DMS 273 treated with DMSO at 0.1 percent for 48 hours (cell line): ENCODE measurements around the gene TRAP1.
"Not testable (repeated sequence)": the region's sequence is repeated elsewhere in the genome, so short reads cannot be mapped to it uniquely, and the experiment has no call there.

Experiments
- DNase-seq: peaks from one replicate; lab custom pipeline; 2025; lab: John Stamatoyannopoulos, UW

TRAP1 gene

DNA sequence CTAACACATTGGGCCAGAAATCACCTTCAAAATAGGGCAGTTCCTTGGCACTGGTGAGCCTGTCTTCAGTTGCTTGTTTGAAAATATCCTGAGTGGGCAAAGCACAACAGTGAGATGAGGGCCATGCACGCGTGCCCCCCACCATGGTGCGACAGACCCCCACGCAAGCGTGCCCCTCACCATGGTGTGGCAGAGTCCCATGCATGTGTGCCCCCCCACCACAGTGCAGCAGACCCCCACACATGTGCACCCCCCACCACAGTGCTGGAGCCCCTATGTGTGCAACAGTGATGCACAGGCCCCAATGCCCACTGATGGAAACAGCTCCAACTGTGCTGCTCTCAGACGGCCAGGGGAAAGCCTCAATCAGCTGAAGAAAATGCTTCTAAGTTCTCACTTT, 18.8 kb upstream of the TRAP1 start:
- no peak for DNase-seq

DNA sequence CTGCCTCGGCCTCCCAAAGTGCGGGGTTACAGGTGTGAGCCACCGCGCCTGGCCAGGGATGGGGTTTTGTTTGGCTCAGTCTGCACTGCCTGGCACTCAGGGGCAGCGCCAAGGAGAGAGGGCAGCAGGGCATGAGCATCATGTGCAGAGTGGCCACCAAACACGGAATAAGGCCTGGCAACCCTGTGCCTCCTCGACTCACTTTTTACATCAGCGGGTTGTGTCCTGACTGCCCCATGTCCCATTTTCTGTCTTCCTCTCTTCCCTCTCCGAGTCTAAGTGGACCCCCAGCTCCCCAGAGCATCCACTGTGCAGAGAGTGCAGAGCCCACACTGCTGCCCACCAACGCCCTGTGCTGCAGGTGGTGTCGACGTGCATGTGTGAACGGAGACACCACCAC, 18.2 kb upstream of the TRAP1 start:
- no peak for DNase-seq

DNA sequence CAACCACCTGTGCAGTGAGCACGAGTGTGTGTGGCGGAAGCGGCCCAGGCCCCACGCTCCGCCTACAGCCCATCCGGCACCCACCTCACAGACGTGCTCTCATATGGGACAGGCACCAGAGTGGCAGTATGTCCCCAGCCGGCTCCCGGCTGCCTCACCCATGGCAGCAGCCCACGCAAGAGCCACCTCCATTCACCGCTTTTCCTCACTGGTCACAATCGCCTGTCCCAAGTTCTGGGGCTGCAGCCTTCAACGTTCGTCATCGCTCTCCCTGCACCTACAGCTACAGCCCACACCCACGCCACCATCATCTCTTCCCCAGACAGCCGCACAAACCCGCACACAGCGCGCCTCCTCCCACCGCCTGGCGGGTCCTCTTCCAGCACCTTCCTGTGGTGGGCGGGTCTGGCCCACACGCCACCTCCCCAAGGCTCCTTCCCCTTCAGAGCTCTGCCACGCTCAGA, 17.5 kb upstream of the TRAP1 start:
- no peak for DNase-seq

DNA sequence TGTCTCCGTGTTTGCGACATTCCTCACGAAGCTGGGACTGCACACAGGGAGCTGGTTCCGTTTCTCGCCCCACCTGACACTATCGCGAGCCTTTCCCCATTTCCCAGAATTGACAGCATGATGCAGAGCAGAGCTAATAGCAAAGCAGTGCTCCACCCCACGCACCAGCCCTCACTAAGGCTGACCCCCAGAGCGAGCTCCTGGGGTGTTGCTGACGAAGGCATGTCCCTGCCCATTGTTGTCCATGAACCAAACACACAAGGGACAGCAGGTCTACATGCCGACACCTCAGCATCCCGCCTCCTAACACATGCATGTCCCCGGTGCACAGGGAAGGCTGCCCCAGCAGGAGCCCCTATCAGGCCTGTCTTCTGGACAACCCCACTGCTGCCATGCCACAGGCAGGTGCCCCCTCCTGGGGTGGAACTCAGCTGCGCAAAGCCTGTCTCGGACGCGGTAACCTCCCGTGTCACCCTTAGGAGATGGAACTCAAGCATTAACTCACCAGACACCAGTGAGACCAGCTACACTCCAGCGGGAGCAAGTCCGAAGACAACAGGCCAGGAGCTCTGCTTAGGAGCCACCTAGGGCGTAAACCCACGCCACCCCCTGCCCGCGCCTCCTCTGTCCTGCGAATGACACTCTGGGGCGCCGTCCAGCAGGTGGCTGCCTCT, 16.9 kb upstream of the TRAP1 start:
- no peak for DNase-seq

DNA sequence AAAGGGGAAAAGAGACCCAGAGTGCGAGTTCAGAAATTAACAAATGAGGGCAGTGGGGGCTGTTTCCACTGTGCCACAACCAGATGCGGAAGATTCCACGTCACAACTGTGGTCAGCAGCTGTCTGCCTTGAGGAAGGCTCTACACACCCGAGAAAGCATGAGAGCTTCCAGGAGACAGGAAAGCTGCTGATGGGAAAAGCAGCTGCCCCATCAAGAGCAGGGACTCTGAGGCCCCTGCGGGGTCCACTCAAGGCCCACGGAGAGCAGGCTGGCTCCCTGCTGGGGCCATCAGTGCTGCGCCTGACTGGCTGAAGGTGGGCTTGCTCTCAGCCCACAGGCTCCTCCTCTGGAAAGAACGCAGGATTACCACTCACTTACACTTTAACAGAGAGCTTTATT, 14.8 kb upstream of the TRAP1 start:
- DNase-seq, result no peak

DNA sequence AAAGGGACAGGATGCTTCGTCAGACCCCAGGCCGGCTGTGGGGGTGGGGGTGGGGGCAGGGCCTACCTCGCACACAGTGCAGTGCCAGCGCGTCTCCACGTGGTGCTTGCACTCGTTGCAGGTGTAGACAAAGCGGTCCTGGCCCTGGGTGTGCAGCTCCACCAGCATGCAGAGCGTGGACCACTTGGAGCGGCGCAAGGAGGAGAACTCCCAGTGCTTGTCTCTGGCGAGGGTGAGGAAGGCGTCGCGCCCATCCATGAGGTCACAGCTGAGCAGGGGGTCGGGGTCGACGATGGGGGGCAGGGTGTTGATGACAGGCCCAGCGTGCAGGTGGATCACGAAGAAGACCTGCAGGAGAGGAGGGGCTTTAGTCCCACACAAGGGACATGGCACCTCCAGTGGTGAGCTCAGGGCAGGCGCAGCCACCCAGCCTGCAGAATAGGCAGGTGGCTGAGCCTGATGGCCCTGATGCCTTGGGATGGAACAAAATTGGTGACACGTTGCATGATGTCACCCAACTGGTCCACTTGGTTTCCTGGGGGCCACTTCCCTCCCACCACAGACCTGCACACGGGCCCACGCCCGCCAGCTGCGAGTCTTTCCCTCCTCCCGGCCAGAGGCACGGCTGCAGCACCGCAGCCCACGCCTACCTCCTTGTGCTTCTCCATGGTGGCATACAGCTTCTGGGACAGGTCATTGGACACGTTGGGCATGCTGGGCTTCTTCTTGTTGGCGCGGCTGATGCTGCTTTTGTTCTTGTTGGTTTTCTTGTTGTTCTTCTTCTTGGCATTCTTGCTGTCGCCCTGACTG, 14.0 kb upstream of the TRAP1 start:
- DNase-seq, result no peak

DNA sequence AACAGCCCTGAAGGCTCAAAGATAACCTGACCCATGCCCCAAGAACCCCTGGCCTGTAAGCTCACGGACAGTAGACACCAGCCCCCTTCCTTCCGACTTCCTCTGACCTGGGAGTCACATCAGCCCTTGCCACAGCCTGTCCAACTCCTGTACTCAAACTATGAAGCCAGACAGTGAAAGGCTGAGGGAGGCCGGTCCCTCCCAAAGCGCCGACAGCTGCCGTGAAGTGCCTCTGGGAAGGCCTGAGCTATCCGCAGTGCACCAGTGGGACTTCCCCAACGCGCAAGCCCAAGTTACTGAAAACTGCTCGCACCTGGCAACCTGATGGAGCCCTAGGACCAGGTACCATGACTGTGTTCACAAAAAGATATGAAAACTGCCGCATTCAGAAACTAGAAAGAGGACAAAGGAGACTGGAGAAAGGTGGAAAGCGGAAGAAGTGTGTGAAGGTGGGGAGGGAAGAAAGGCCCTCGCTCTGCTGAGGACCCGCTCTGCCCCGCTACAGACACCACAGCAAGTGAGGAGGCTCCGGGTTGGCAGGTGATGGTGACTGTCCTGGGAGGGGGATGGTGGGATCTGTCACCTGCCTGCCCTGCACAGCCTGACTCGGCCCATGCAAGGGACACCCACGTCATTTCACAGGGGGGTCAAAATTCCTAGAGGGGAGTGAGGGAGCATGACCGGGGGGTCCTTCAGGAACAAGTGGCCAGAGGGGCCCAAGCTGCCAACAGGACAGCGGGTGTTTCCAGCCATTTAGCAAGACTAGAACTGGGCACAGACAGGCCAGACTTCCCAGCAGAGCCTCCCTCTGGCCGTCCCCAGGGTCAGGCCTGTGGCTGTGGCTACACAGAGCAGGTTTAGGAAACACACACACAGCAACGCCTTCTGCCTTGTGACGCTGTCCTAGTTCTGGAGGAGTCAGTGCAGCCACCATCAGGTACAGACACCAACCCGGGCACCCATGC, 13.1 kb upstream of the TRAP1 start:
- DNase-seq, result no peak

DNA sequence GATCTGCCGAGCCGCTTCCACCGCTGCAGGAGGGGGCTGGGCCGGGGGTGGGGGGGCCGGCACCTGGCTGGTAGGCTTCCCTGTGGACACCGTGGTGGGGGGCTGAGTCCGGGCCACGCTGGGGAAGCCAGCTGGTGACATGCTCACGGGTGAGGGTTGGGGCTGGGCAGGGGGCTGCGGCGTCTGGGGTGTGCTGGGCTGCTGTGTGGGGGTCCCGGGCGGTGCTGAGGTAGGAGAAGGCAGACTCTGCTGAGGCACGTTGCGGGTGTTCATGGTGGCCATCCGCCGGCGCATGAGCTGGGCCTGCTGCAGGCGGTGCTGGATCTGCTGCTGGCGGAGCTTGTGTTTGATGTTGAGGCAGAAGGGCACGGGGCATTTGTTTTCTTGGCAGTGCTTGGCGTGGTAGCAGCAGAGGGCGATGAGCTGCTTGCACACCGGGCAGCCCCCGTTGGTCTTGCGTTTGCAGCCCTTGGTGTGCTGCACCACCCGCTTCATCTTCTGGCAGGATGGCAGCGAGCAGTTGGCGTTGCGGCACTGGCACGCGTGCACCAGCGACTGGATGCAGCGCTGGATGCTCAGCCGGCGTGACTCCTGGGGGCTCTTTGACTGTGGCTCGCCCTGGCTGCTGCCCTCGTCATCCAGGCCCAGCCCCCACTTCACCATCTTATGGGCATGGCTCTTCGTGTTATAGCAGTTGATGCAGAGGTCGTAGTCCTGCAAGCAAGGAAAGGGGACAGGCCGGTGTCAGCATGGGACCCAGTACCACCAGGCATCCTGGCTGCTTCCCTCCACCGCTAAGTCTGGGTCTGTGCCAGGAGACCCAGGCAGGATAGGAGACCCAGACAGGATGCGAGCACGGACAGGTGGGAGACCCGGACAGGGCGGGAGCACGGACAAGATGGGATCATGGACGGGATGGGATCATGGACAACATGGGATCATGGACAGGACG, 12.1 kb upstream of the TRAP1 start:
- no peak for DNase-seq

DNA sequence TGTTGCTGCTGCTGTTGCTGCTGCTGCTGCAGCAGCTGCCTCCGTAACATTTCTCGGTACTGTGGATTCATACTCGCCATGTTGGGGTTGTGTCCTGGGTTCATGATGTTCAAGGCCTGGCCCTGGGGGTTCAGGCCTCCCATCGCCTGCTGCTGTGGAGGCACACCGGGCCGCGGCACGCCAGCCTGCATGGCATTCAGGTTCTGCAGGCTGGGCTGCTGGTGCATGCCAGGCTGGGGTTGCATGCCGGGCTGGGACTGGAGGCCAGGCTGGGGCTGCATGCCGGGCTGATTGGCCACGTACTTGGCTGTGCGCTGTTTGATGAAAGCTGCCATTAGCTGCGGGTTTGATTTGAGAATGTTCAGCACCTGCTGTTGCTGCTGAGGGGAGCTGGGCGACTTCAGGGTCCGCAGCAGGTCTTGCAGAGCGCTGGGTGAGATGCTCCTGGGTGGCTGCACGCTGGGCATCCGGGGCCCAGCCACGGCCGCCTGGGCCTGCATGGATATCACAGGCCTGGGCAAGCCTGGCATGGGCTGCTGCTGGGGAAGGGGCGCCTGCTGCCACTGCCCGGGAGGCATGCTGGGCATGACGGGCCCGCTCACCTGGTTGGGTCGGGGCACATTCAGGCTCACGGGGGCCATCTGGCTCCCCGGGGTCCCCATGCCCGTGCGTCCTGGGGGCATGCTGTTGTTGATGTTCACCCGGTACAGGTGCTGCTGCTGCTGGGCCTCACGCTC, 11.3 kb upstream of the TRAP1 start:
- DNase-seq, result no peak

DNA sequence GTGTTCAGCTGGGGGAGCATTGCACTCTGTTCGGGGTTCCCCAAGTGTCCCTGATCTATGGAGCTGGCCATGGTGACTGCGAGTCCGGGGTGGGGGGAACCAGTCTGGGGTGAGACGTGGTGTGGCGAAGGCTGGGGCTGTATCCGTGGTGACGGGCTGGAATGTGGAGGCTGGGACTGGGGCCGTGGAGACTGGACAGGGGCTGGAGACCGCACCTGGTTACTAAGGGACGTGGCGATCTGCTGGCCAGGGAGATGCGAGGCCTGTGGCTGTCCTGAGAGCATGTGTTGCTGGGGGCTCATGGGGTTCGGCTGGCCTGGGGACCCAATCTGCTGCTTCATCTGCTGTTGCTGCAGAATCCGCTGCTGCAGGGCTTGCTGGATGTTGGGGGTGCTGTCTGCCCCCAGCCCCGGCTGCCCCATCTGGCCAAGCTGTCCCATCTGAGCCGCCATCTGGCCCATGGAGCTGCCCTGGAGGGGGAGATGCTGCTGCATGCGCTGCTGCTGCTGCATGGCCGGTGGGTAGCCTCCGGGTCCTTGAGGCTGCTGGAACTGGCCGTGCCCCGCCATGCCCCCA, 10.6 kb upstream of the TRAP1 start:
- DNase-seq, result peak; percentile 23

DNA sequence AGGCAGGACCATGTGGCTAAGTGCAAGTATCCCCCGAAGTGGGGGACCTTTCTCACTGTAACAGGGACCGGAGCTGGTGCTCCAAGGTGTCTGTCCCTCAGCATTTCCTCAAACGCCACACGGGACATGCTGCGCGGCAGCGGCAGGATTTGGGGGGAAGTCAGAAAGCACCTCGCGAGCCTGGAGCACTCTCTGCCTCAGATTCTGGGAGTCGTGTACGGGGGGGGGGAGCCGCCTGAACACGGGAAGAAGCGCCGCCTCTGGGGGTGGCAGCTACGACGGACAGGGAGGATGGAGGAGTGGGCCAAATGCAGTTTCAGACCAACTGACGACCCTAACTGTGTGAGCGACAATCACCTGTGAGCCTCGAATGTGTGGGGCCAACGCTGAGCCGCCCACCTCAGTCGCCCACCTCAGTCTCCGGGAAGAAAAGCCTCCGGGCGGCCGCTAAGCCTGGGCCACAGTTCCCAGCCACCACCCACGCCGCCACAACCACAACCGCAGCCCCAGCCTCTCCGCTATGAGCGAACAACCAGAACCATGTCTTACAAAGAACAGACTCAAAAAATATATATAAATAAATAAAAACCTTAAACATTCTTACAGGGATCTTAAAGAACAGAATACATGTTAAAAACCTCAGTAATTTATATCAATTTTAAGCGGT, 8.8 kb upstream of the TRAP1 start:
- DNase-seq, result no peak

DNA sequence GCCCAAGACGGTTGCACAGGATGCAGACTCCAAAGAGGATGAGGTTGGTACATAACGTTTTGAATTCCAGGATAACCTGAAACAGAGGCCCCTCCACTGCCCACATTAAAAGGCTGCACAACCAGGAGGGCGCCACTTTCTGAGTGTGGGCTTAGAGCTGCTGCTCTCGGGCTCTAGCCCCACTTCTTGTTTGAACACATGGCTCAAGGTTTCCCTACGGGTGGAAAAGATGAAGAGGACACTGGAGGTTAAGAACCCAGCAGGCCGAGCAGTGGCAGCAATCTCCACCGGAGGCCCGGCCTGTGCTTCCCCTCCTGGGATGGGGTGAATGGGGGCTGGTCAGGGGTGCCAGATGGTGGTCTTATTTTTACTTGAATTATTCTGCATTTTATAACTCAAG, 8.0 kb upstream of the TRAP1 start:
- no peak for DNase-seq

DNA sequence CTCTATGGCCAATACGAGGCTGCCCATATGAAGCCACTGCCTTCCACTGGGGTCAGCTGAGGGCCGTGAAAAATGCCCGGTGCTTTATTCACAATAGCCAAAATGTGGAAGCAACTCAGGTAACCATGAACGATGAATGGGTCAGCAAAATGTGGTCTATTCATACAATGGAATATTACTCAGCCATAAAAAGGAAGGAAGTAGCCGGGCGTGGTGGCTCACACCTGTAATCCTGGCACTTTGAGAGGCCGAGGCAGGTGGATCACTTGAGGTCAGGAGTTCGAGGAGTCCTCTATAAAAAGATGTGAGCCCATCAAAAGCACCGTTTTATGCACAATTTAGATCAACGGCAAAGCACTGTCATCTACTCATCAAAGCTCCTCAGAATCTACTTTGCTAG, 5.2 kb upstream of the TRAP1 start:
- no peak for DNase-seq

DNA sequence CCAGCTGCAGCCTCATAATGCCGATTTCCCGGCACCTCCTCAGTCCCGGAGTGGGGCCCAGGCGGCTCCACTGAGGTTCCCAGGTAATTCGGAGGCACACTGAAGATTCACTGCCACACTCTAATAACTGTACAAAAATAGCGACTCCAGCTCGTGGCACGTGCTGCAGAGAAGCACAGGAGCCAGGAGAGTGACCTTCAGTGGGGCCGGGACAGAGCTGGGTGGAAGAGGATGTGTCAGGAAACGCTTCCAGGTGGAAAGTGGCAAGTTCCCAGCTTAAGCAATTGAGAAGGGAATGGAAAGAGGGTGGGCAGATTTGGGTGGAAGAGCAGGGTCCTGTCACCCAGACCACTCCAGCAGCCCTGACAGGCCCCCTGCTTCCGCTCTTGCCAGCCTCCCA, 3.1 kb upstream of the TRAP1 start:
- no peak for DNase-seq

DNA sequence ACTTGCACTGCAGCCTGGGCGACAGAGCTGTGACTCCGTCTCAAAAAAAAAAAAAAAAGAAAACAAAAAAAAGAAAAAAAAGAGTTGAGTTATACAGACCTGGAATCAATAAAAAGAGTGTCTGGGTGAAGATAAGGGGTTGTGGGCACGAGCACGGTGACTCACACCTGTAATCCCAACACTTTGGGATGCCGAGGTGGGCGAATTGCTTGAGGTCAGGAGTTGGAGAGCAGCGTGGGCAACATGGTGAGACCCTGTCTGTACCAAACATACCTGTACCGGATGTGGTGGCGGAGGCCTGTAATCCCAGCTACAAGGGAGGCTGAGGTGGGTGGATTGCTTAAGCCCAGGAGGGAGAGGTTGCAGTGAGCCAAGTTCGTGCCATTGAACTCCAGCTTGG, 1.3 kb upstream of the TRAP1 start:
- DNase-seq, result no peak

DNA sequence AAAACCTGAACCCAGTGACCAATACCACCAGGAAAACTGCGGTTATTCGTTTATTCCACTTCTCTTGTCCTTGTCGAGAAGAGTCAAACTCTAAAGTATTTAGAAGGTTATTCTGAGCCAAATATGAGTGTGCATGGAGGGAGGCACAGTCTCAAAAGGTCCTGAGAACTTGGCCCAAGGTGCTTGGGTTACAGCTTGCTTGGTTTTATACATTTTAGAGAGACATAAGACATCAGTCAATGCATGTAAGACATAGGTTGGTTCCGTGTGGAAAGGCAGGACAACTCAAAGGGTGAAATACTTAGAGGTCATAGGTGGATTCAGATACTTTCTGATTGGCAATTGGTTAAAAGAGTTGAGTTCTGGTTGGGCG, 681 bp upstream of the TRAP1 start:
- no peak for DNase-seq

DNA sequence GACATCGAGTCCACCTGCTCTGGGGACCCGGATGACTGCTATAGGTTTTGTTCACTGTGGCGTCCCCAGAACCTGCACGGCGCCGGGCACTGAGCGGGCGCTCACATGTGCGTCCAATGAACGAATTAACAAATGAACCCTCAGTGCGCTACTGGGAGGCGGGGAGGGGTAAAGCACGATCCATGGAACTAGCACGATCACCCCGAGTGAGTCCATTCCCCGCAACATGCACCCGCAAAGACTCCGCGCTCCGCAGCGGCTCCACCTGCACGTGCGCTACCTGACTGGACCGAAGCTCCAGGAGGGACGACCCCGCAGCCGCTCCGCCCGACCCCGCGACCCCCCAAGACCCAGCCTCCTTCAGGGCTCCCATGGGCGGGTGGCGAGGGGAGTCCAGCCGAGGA, 491 bp downstream of the TRAP1 start:
- DNase-seq, result no peak

DNA sequence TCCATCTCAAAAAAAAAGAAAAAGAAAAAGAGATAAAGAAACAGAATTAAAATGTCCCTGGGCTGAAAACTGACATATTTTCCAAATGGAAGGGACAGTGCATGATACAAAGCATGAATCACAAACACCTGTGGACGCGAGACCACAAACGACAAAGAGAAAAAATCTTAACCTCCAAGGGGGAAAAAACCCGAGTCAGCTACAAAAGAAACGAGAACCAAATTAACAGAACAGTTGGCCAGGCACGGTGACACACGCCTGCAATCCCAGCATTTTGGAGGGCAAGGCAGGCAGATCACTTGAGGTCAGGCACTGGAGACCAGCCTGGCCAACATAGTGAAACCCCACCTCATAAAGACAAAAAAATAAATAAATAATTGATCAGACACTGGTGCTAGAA, 1.9 kb downstream of the TRAP1 start:
- DNase-seq, result no peak

DNA sequence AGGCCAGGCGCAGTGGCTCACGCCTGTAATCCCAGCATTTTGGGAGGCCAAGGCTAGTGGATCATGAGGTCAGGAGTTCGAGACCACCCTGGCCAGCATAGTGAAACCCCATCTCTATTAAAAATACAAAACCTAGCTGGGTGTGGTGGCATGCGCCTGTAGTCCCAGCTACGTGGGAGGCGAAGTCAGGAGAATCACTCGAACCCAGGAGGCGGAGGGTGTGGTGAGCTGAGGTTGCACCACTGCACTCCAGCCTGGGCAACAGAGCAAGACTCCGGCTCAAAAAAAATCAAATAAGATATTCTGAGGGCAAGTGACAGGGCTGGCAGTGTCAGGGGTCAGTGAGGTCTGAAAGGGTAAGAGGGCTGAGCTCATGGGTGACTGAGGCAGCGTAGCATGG, 2.9 kb downstream of the TRAP1 start:
- not testable (repeated sequence) for DNase-seq
